Tibial artery (tissue), 4 donors: ENCODE results near the gene RNF220.

ENCODE experiments used
- DNase-seq, 2 donors: peaks; one replicate each; pipeline ENCODE4 v3.0.0-alpha.2; 2019
- H3K27ac ChIP-seq, 2 donors: fragments of 200-600 bp; sonication (generic) in 1 of 2; 1 replicate in 1 of 2; 2 replicates in 1 of 2; pipeline ENCODE4 v1.5.1; 2018 to 2019; ENCODE audit warnings: mild to moderate bottlenecking in 1 of 2
- H3K27me3 ChIP-seq, 2 donors: fragments of 200-600 bp; sonication (generic) in 1 of 2; one replicate each; pipeline versions ENCODE4 v1.5.1 to v1.6.0; 2016 to 2019
- H3K36me3 ChIP-seq, 3 donors: fragments of 200-600 bp; sonication (generic) in 2 of 3; one replicate each; pipeline ENCODE4 v1.5.1; 2016 to 2019; ENCODE audit warnings: mild to moderate bottlenecking in 2 of 3
- H3K4me1 ChIP-seq, 4 donors: fragments of 200-600 bp; sonication (generic) in 2 of 4; 1 replicate in 3 of 4; 2 replicates in 1 of 4; pipeline ENCODE4 v1.5.1; 2016 to 2019
- H3K4me3 ChIP-seq, 2 donors: fragments of 200-600 bp; sonication (generic) in 1 of 2; 1 replicate in 1 of 2; 2 replicates in 1 of 2; pipeline ENCODE4 v1.5.1; 2018 to 2019; ENCODE audit warnings: mild to moderate bottlenecking in 2 of 2
- H3K9me3 ChIP-seq, 3 donors: fragments of 200-600 bp; sonication (generic) in 1 of 3; one replicate each; pipeline ENCODE4 v1.5.1; 2016 to 2019
- CTCF ChIP-seq, 2 experiments: fragments of 200-600 bp in 1 of 2; fragments of 450-650 bp in 1 of 2; IDR thresholded peaks; one replicate each; pipeline ENCODE4 v1.5.1; 2017 to 2019; ENCODE audit warnings: antibody characterized with exemption in 2 of 2, mild to moderate bottlenecking in 1 of 2, moderate library complexity in 1 of 2
- intact Hi-C: fragments of 100-400 bp; cut with DNase I; formaldehyde crosslinking; loops from one replicate; pipeline ENCODE4 v1.15.0; 2023; ENCODE audit warnings: low total_unique reads

RNF220 gene

GRCh38 chr1:44605914-44606615 lies 201.0 kb downstream of the RNF220 start:
- Histone ChIP-seq H3K27me3 (peaks cover 0 to 85% of the 10 kb centered on the region in 2 donors), H3K9me3 (no peaks in the 10 kb centered on the region), H3K4me1 (no peaks in the 10 kb centered on the region), H3K36me3 (no peaks in the 10 kb centered on the region), H3K4me3 (no peak overlapping the region), H3K27ac (no peak overlapping the region)
- intact Hi-C loops: loop anchor here (5.0 kb wide), 1 partner anchor 46 kb away; no protein-coding TSS in a partner anchor
- no peak for DNase-seq
- TF ChIP-seq CTCF (IDR thresholded peaks at IDR 0.05): no peak

GRCh38 chr1:44606701-44607281 lies 201.7 kb downstream of the RNF220 start:
- H3K4me1 ChIP-seq: no peaks in the 10 kb centered on the region
- intact Hi-C loops: loop anchor here (5.0 kb wide), 1 partner anchor 46 kb away; no protein-coding TSS in a partner anchor
- TF ChIP-seq CTCF (IDR thresholded peaks at IDR 0.05): no peak
- H3K27ac ChIP-seq: no peak overlapping the region
- H3K4me3 ChIP-seq: no peak overlapping the region
- no peak for DNase-seq
- no peaks in the 10 kb centered on the region for H3K9me3 ChIP-seq
- H3K36me3 ChIP-seq: no peaks in the 10 kb centered on the region
- H3K27me3 ChIP-seq: peaks cover 0 to 85% of the 10 kb centered on the region in 2 donors

GRCh38 chr1:44608141-44608540 lies 203.1 kb downstream of the RNF220 start:
- intact Hi-C loops: loop anchor here (5.0 kb wide), 1 partner anchor 44 kb away; no protein-coding TSS in a partner anchor
- peaks cover 0 to 76% of the 10 kb centered on the region in 2 donors for H3K27me3 ChIP-seq
- no peaks in the 10 kb centered on the region for H3K36me3 ChIP-seq
- TF ChIP-seq CTCF (IDR thresholded peaks at IDR 0.05): no peak
- H3K4me3 ChIP-seq: no peak overlapping the region
- DNase-seq: no peak
- no peak overlapping the region for H3K27ac ChIP-seq
- H3K9me3 ChIP-seq: no peaks in the 10 kb centered on the region
- H3K4me1 ChIP-seq: no peaks in the 10 kb centered on the region

GRCh38 chr1:44609412-44609767 lies 204.3 kb downstream of the RNF220 start:
- H3K27me3 ChIP-seq: peaks cover 0 to 75% of the 10 kb centered on the region in 2 donors
- DNase-seq: peak in 1 of 2 donors; percentile 34
- intact Hi-C loops: loop anchor here (5.0 kb wide), 1 partner anchor 43 kb away; no protein-coding TSS in a partner anchor

More at GRCh38 chr1:44609412-44609767, 204.3 kb downstream of the RNF220 start:
- Histone ChIP-seq H3K9me3 (no peaks in the 10 kb centered on the region), H3K4me3 (no peak overlapping the region), H3K27ac (no peak overlapping the region), H3K36me3 (no peaks in the 10 kb centered on the region), H3K4me1 (no peaks in the 10 kb centered on the region)
- TF ChIP-seq CTCF (IDR thresholded peaks at IDR 0.05): peak; percentile 33 to 51
